ENCODE measurements around the gene ZBTB16.

The ZBTB16 gene, protein sequence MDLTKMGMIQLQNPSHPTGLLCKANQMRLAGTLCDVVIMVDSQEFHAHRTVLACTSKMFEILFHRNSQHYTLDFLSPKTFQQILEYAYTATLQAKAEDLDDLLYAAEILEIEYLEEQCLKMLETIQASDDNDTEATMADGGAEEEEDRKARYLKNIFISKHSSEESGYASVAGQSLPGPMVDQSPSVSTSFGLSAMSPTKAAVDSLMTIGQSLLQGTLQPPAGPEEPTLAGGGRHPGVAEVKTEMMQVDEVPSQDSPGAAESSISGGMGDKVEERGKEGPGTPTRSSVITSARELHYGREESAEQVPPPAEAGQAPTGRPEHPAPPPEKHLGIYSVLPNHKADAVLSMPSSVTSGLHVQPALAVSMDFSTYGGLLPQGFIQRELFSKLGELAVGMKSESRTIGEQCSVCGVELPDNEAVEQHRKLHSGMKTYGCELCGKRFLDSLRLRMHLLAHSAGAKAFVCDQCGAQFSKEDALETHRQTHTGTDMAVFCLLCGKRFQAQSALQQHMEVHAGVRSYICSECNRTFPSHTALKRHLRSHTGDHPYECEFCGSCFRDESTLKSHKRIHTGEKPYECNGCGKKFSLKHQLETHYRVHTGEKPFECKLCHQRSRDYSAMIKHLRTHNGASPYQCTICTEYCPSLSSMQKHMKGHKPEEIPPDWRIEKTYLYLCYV

DNA sequence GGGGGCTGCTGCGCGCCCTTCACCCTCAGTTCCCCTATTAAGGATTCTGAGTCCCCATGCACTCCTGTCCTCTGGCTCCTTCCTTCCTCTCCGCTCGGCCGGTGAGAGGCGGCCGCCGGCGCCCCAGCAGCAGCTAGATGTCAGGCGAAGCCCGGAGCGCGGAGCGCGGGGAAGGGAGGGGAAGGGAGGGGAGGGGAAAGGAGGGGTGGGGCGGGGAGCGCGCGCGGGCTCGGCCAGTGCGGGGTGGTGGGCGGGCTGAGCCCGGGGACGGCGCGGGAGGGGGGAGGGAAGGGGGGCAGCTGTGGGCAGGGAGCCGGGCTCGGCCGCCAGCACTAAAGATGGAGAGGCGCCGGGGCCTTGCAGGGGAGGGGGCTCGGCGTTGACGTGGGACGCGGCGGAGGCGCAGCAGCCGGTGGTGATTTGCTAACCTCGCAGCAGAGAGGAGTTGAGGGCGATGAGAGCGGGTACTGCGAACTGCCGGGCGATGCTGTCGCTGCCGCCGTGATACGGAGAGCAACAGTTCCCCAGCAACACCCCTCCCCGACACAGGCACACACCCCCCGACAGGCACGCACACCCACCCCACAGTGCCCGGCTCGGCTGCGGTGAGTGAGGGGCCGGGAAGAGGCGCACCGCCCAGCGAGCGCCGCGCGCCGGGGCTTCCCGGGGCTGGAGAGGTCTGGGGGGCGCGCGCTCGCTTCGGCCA, at the start of gene ZBTB16:
Gene ZBTB16, plus strand, starts transcription at position 434 of the 706 bp plus-strand sequence. CDS start 3,590 bp downstream, outside the sequence.
- DNase-seq, result peak; percentile 47 to 74 (median 58)

DNA sequence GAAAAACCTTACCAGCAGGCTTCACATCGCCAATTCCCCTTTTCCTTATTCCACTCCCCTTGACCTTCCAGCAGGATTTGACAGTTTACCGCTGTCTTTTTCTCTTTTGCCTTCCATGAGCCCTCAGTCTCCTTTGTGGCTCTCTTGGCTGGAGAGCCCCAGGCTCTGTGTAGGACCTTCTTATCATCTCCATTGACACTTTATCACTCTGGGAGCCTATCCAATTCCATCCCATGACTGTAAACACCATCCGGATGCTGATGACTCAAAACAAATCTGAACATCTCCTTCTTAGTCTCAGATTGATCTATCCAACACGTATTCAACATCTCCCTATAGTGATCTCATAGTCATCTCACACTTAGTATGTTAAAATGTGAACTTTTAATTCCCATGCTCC, 48.6 kb upstream of the ZBTB16 start:
- DNase-seq, result no peak

DNA sequence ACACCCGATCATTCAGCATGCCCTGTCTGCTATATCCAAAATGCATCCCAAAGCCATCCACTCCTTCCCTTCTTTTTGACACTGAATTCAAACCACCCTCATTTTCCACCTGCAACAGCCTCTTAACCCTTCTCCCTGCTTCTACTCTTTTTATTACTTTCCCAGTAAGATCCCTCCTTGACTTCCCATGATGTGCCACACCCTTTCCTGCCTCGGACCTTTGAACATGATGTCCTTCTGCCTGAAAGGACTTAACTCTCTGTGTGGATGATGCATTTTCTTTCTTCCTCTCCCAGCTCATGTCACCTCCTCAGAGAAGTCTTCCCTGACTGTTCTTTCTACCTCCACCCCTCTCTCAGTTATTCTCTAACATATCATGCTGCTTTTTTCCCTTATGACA, 48.1 kb upstream of the ZBTB16 start:
- no peak for DNase-seq

DNA sequence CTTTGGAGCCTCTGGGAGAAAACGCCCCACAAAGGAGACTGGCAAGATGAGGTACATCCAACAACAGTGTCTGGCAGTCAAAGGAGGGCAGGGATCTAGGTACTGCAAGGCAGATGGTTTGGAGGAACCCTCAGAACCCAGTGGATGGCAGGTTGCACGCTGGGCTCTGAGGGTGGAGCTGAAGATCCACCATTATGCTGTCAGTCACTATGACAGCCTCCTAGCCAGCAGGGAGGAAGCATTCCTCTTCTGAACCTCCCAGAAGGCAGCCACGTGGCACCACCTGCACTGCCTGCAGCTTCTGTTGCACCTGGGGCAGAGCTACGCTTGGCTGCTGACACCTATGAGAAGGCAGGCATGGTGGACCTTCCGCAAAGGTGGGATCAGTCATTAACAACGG, 44.4 kb upstream of the ZBTB16 start:
- no peak for DNase-seq

DNA sequence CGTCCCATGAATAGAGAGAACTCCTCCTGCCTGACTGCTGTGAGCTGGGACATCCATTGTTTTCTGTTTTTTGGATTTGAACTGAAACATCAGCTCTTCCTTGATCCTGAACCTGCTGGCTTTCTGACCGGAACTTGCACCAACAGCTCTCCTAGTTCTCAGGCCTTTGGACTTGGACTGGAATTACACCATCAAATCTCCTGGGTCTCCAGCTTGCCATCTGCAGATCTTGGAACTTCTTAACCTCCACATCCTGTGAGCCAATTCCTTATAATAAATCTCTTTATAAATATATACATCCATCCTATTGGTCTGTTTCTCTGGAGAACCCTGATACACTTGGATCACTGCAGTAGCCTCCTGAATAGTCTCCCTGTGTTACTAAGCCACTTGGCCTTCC, 42.5 kb upstream of the ZBTB16 start:
- DNase-seq, result no peak

DNA sequence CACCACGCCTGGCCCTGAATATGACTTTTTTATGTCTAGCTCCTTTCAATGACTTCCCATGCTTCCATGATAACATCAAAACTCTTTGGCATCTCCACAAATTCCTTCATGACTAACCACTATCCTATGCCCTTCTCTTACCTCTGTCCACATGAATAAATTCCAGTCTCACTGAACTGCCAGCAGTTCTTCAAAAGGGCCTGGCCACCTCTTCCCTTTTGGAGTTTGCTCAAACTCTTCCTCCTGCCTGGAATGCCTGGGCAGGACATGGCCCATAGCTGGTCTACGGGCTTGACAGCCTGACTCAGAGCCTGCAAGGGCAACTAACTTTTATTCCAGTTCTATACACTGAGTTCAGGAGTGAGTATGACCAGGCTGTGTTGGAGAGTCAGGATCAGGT, 41.8 kb upstream of the ZBTB16 start:
- no peak for DNase-seq

DNA sequence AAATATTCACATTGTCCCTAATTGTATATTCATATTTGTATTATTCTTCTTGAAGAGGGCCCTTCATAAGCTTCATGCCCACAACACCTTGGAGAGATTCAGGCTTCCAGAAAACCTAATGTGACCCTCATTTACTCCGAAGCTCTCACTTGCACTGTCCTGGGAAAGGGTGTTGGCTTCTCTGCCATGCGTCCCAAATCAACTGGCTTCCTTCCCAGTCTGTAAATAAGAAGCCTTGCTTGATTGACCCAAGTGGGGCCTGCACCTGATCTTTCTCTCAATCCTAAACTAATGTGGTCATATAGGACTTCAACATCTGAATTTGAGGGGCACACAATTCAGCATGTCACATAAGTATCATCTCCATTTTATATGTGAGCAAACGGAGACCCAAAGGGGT, 40.5 kb upstream of the ZBTB16 start:
- DNase-seq, result no peak

DNA sequence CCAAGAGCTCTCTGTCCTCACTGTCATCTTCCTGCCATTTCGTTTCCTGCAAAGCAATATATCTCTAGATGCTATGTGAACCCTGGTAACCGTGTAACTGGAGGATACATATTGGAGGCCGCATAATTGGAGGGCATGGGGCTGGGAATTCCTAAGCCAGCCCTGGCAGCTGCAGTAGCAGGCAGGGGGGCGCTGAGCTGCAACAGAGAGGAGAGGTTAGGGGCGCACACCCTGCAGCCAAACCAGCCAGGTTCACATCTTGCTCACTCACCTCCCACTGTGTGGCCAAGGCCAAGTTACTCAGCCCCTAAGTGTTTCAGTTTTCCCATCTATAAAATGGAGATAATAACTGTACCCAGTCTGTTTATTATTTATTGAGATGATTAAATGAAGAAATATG, 39.9 kb upstream of the ZBTB16 start:
- DNase-seq, result no peak

DNA sequence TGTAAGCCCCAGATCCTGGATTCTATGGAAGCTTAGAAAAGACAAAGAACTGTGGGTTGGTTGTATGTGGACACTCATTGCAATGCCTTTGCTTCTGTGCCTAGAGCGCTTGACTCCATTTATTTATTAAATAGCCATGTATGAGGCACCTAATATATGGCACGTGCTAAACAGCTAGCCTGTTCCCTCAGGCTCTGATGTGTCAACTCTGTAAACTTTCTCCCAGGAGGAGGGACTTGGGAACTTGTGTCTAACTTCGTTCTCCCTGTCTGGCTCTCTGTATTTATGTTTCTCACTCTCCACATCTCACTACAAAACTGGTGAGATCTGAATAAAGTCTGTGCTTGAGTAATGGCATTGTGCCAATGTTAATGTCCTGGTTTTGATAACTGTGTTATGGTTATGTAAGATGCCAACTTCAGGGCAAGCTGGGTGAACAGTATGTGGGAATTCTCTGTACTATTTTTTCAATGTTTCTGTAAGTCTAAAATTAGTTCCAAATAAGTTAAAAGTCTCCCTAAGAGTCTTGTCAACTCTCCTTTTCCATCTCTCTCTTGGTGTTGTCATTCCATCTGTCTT, 34.1 kb upstream of the ZBTB16 start:
- DNase-seq, result no peak

DNA sequence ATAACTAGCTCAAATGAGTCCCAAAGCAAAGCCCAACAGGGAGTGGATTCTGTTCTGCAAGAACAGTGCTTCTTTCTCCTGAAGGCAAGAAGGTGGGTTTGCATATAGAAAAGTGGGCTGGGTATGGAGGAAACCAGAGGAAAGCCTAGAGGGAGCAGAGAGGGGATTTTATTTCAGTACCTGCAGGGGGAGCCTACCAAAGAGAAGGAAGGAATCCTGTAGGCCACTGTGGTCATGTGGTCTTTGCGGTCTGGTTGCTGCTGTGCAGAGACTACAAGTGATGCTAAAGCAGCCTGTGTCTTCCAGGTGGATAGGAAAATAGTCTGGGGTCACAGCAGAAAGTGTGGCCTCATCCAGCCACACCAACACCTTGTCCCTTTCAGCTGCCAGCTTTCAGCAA, 33.2 kb upstream of the ZBTB16 start:
- DNase-seq, result no peak

DNA sequence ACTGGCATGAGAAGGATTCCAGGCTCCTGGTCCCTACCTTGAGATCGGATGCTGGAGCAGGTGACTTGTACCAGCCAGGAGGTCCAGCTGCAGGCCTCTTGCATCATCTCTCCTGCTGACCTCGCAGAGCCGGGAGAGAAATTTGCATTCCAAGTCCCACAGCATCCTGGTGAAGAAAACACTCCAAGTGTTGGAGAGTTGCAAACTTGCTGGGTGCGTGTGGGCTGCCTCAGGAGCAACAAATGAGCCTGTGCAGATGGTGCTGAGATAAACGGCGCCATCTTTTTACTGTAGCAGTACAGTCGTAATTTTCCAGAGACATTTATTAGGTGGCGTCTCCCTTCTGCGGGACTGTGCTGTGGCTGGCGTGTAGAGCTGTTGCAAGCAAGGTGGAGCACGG, 32.1 kb upstream of the ZBTB16 start:
- no peak for DNase-seq

DNA sequence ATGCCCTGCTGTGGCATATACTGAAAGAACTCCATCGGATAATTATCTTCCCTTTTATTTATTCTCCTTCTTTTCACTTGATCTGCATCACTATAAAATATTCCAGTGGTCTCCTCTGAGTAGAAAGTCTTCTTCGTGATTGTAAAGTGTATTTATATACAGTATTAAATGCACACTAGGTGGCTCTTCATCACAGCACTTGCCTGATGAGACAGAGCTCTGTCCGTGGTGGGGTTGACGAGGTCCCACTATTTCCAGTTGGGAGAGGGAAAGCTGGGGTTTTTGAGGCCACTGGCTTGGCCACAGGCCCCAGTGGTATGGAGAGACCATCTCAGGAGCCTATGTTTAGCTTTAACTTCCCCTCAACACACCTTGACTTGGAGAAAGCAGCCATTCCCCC, 31.6 kb upstream of the ZBTB16 start:
- no peak for DNase-seq

DNA sequence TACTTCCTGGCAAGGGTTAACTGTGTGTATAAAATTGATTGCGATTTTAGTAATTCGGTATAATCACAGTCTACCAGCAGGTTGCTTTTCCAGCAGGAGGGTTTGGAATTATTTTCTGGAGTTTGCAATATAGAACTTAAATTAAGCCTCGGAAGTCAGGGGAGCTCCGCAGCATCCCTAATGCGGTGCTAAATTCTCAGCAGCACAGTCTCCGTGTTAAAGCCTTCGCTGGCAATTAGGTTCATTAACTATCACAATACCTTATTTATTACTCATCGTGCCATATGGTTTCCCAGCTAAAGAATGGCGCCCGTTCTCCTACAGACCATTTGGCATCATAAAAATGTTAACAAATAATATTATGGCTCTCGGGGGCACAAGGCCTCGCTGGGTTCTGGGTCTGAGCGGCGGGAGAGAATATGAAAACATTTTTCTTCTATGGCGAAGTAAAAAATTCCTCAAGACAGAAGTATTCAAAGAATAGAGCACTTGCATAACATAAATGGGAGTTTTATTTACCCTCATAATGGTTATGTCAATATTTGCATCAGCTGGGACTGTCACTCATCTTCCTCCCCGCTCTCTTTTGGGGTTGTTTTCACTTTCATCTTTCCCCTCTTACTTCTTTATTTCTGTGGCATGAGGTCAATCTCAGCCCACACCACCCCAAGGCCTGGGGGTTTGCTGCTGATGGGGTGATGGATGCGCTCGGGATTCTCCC, 28.1 kb upstream of the ZBTB16 start:
- DNase-seq, result peak; percentile 23 to 48 (median 36)

DNA sequence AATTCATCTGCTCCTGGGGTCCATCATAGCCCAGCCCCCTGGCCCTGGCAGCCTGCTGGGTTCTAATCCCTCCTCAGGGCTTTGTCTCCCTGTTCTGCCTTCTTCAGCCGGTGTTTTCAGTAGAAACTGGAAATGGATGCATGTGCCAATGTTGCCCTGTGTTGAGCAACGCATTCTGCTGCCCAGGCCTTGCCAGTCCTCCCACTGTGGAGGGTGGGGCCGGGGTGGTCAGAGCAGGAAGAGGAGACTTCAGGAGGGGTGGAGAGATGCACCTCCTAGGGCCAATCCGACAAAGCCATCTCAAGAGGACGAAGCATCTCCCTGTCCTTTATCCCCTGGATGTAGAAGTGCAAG, 27.6 kb upstream of the ZBTB16 start:
- peak; percentile 17 to 31 (median 29) for DNase-seq

DNA sequence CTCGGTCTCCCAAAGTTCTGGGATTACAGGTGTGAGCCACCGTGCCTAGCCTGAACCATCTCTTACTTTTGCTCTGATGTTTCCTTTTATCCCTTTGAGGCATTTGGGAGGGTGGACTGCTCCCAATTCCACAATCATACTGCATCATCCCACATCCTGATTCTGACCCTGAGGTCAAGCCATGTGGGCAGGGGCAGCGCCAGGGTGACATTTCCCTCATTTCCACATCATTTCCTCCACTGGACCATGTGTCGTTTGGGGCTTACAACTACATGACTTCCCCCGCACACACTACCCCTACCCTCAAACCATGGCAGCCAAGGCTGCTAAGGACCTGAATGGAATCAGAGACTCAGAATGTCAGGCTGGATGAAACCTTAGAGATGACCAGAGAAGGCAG, 26.4 kb upstream of the ZBTB16 start:
- peak; percentile 40 to 60 (median 44) for DNase-seq

DNA sequence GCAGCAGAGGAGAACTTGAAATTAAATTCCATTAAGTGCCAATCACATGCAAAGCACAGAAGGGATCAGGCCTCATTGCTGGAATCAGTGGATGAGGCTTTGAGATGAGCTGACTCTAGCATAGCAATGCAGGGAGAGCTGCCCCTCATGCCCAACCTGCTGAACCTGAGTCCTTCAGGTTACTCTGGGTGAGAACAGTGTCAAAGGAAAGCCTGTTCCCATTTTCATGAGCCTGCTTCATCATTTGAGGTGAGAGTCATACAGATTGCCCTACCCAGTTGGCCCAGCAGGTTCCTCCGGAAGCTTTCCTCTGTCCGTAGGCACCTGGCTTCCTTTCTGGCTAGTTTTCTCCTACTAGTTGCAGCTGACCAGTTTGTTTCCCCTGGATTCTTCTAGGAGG, 25.9 kb upstream of the ZBTB16 start:
- DNase-seq, result no peak

DNA sequence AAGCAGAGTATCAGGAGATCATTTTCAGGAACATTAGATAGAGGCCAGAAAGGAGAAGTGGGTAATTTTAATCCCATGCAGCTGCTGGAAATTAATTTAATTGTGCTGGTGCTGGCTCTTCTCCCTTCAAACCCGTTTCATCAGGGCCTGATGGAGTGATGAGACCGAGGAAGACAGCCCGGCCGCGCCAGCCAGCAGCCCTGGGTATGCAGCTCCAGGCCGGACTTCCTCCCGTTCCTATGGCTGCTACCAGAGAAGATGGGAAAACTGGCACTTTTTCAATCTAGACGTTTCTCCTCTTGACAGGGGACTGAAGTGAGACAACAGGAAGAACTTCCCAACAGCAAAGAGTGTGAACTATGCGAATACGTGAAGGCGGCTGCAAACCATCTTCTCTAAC, 24.6 kb upstream of the ZBTB16 start:
- no peak for DNase-seq

DNA sequence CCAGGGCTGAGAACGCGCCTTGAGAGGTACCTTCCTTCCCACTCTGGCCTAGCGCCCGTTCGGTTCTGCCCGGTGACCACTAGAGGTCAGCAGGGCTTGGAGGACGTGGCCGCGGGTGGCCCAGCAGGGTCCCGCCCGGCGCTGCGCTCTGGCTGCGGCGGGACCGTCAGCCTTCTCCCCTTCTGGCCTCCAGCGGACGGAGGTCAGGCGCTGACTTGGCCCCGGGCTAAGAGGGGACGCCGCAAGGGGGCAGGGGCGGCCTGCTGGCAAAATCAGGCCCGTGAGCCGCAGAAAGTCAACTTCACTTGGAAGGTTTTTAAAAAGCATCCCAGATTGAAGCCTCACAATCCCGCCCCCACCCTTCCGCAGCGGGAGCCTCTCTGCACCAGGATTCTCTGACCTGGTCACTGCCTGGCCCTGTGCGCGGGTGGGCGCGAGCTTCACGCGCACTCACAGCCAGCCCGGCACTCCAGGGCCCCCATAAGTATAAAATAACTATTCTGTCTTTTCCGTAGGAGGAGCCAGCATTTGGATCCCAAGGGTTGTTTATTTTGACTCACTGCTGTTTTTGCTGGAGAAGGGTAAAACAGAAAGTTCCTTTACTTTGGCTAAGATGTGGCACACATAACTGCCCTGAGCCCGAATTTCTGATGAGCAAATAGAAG, 23.2 kb upstream of the ZBTB16 start:
- peak; percentile 75 to 89 (median 83) for DNase-seq

DNA sequence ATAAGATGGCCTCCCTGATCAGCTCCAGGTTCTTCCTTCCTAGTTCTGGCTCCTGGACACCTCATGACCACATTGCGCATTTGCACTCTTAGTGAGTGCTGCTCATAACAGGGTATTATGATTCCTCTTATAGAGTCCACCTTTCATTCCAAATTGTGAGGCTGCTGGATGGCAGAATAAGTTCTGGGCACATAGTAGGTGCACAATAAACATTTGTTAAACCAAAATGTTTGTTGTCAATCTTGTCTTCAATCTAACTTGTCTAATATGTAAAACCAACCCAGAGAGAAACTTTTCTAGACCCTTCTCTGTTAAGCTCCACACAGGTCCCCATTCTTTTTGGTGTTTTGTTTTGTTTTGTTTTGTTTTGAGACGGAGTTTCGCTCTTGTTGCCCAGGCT, 22.6 kb upstream of the ZBTB16 start:
- DNase-seq, result no peak

DNA sequence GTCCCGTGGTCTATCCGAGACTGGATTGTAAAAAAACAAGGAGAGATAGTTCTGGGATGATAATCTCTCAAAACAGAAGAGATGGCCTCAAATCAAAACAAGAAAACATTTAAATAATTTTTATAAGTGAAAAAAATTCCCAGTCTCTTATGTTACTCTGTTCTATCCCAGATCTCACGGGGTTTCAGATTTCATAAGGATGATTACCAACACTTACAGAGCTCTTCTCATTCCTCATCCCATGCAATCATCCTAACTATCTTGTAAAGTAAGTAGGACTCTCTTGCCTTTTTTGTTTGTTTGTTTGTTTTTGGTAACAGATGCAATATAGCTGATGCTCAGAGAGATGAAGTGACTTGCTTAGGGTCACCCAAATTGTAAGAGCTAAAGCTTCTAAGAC, 20.0 kb upstream of the ZBTB16 start:
- no peak for DNase-seq

DNA sequence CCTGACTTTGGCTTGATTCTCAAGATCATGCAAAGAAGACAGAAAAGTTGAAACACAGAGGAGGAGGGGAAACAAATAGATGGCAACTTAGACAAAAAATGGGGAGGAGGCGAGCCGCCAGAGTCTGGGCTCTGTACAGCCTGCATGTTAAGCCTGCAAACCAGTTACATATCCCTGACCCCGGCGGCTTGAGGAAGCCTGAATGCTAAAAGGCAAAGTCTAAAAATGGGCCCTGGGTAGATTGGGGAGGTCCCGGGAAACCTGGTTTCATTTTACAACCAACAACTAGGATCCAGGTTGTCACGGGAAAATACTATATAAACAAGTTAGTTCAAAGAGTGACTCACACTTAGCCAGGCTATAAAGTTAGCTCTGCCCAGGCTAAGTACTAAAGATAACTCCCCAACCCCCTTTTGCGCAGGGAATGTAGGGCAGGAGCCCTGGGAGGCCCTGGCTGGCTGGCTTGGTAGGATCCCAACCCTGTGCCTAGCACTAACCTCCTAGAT, 18.8 kb upstream of the ZBTB16 start:
- DNase-seq, result no peak

DNA sequence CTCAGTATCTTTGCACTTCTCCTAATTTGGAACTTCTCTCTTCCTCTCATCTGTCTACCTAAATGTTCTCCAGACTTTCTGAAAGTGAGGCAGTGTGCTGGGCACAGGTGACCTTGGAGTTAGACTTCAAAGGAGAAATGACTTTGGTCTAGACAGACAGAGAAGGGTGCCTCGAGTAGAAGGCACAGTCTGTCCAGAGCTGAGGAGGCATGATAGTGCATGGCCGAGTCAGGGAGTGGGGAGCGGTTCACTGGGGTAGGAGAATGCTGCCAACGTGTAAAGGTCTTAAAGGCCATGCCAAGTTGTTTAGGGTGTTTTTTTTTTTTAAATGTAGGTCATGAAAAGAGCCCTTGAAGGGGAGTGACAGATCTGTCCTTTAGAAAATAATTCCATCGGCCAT, 17.3 kb upstream of the ZBTB16 start:
- no peak for DNase-seq
